Measurements from ENCODE around the gene PNMA6E.

The PNMA6E gene

DNA sequence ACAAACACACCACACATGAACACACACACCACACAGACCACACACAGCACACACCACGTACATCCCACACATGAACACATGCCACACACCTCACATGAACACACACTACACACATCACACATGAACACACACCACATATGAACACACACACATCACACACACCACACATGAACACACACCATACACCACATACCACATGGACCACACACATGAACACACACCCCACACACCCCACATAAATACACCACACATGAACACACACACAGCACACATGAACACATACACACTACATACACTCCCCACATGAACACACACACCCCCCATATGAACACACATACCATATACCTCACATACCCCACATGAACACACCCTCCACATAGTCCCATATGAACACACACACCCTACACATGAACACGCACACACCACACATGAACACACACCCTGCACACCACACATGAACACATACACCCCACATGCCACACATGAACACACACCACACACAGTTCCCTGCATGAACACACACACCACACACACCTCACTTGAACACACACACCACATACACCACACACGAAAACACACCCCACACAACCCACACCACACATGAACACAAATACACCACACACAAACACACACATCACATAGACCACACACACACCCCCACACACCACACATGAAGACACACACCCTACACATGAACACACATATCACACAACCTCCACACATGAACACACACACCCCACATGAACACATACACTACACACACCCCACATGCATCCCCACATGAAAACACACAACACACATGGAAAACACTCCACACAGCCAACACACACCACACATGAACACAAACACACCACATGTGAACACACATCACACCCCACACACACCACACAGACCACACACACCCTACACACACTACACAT, 18.3 kb downstream of the PNMA6E start:
- no peak for DNase-seq

- peak; percentile 10 for DNase-seq
Measured at GRCh38 chrX:153381684-153382532, 19.2 kb downstream of the PNMA6E start.

DNA sequence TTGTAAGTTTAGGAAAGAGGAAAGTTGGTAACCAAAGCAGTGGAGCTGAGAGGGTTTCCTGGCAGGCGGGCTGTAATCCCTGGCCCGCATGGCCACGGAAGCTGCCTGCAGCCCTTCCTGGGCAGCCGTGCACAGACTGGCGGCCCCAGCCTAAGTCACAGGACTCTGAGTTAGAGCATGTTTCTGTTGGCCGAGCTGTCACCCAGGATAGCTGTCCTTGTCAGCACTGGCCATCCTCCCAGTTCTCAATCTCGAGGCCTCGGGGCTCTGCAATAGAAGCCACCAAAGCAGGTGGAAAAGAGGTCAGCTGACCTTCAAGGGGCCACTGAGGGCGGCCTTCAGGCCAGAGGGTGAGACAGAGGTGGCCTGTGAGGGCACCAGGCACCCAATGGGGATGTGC, 20.5 kb downstream of the PNMA6E start:
- DNase-seq: no peak

DNA sequence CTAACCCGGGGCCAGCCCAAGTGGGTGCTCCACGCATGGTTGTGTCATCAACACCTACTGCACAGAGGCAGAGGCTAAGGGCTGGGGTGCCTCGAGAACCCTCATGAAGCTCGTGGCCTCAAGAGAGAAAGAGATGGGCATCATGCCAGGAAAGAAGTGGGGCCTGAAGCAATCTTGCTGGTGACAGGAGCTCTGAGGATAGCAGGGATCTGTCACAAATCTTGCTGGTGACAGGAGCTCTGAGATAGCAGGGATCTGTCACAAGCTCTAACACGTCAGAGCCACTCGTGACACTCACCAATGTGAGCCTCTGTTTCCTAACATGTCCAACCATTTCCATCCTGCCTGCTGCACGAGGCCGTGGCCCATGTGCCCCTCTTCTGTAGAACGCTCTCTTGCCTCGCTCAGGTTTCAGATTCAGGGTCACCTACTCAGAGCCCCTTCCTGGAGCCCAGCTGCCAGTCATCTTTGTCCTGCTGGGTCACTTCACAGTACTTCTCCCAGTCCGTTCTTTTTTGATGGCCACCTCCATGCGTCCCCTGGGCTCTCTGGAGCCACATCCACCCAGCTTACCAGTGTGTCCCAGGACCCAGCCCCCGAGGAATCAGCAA, 21.1 kb downstream of the PNMA6E start:
- no peak for DNase-seq

- DNase-seq: no peak
Measured at GRCh38 chrX:153379508-153379907, 21.6 kb downstream of the PNMA6E start.

- DNase-seq: no peak
Measured at GRCh38 chrX:153378607-153379006, 22.5 kb downstream of the PNMA6E start.

GRCh38 chrX:153377727-153378126, 23.4 kb downstream of the PNMA6E start:
- no peak for DNase-seq

GRCh38 chrX:153375571-153375970, 25.6 kb downstream of the PNMA6E start:
- no peak for DNase-seq

DNA sequence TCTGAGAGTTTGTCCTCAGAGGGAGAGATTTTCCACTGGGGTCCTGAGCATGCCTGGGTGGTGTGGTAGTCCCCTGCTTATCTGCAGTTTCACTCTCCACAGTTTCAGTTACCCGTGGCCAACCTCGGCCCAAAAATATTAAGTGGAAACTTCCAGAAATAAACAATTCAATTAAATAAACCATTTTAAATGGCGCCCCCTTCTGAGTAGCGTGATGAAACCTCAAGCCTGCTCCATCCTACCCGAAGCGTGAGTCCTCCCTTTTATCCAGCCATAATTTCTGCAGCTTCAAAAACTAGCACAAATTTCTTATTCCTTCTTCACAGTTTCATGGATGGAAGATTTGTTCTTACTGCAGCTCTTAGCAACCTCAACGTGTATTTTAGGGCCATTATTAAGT, 26.7 kb downstream of the PNMA6E start:
- DNase-seq: no peak

DNA sequence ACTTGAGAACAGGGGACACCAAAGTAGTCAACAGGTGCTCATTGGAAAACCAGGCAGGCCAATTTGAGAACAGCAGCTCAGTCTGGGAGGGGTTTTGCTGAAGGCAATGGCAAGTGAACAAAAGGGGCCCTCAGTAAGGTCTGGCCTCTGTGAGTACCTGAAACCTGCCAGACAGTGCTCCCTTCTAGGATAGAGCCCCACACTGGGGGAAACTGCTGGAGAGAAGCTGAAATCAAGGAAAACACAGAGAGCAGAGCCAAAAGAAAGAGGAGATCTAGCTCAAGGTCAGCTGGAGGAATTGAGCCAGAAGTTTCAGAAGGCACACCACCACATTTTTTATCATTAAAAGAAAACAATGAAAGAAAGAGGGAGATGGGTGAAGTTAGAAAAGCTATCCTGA, 28.2 kb downstream of the PNMA6E start:
- no peak for DNase-seq

DNA sequence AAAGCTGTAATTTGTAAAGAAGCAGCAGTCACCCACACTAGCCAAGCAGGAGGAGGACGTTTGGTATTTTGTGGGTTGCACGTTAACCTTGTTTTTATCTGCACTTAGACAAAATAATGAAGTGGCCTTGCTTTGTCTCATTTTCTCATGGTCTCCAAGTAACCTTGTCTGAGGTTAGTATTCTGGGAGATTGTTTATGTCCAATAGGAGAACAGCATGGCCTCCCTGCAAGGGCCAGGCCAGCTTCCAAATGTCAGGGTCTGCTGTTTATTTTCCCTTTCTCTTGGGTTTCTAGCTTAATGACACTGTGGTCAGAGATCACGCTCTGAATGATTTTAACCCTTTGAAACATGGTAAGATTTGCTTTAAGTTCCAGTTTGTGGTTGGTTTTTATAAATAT, 29.9 kb downstream of the PNMA6E start:
- no peak for DNase-seq

DNA sequence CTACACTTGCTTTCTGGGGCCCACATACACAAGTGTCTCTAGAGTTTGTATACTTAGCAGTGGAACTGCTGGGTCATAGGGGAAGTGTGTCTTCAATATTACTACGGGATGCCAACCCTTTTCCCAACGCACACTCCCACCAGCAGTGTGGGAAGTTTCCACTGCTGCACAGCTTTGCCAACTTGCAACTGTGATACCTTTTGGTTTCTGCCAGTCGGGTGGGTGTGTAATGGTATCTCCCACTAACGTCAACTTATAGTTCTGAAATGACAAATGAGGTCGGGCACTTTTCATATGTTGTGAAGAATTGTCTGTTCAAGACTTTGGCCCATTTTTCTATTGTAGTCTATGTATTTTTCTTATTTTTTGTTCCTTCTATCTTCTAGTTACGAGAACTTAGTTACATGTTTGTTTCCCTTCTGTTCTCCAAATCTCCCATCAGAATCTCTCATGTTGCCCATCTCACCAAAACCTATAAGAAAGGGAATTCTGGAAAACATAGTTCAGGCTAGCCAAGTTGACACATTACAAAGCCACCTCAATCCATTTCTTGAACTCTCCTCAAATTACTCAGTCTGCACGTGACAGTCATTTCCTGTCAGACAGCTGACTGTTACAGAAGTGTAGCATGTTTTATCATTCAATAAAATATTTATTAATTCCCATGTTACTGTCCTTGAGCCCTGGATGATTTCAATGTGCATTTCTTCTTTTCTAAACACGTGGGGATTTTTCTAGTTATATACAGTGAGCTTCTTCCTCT, 30.7 kb downstream of the PNMA6E start:
- peak; percentile 1 for DNase-seq

- no peak for DNase-seq
Measured at GRCh38 chrX:153366878-153367538, 34.1 kb downstream of the PNMA6E start.

GRCh38 chrX:153366119-153366518, 35.0 kb downstream of the PNMA6E start:
- no peak for DNase-seq

DNA sequence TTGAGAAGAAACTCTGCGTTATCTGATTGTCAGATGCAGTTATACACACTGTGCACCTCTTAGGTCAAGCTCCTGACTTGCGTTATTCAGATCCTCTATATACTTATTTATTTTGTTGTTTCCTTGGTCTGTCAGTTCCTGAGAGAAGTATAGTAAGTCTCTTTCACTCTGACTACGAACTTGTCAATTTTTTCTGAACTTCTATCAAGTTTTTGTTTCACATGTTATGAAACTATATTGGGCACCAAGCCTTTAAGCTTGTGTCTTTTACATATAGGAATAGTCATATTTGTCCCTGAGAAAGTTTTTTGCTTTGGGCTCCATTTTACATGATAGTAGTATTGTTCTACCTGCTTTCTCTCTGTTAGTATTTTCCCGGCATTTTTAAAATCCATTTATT, 35.5 kb downstream of the PNMA6E start:
- DNase-seq: no peak

- no peak for DNase-seq
Measured at GRCh38 chrX:153361781-153362397, 39.3 kb downstream of the PNMA6E start.

GRCh38 chrX:153357877-153358276, 43.3 kb downstream of the PNMA6E start:
- no peak for DNase-seq

GRCh38 chrX:153353416-153353815, 47.7 kb downstream of the PNMA6E start:
- no peak for DNase-seq

- DNase-seq: no peak
Measured at GRCh38 chrX:153352858-153353257, 48.3 kb downstream of the PNMA6E start.

DNA sequence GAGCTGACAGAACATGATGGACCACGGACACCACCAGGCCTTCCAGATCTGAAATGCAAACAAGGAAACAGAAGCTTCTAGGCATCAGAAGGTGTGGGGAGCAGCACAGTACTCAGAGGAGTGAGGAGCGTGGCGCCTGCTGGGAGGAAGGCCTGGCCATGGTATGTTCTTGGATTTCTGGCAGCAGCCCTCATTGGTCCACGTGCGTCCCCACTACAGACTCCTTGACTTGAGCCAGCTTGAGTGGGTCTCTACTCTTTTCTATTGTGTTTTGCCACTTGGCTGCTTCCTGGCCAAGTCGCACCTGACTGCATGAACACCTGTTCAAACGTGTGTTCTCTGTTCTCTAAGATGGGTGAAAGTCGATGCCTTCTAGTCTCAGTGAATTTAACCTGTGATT, 49.2 kb downstream of the PNMA6E start:
- no peak for DNase-seq

DNA sequence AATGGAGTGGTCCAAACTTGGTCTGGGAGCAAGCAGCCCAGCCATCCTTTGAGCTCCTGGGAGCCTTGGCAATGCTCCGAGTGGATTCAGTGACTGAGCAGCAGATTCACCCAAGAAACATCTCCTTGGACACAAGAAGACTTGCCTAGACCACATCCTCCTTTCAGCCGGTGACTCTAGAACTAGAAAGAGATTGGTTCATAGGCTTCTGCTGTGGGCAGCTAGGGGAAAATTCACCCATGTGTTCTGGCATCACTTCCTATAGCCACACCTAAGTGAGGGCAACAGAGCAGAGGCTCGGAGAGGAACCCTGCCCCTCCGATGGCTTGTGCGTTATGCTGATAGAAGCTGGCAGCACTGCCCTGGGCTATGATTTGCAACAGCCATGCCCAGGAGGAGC, 51.2 kb downstream of the PNMA6E start:
- no peak for DNase-seq

- DNase-seq: no peak
Measured at GRCh38 chrX:153348421-153348820, 52.7 kb downstream of the PNMA6E start.
